EL (cell line): ENCODE measurements around the gene EMD.

ENCODE experiments used
- DNase-seq: peaks from one replicate; pipeline ENCODE4 v3.0.0-alpha.2; 2016

Gene EMD

GRCh38 chrX:154355776-154356140 lies 23.3 kb upstream of the EMD start:
- DNase-seq: no peak

- DNase-seq: no peak
Measured at GRCh38 chrX:154356596-154356995, 22.5 kb upstream of the EMD start.

- DNase-seq: no peak
Measured at GRCh38 chrX:154357205-154357604, 21.9 kb upstream of the EMD start.

- DNase-seq: no peak
Measured at GRCh38 chrX:154358011-154358410, 21.1 kb upstream of the EMD start.

GRCh38 chrX:154358829-154359228 lies 20.3 kb upstream of the EMD start:
- DNase-seq: no peak

- DNase-seq: no peak
Measured at GRCh38 chrX:154359362-154360154, 19.5 kb upstream of the EMD start.

GRCh38 chrX:154360155-154360713 lies 18.9 kb upstream of the EMD start:
- no peak for DNase-seq

- DNase-seq: no peak
Measured at GRCh38 chrX:154362085-154362742, 16.9 kb upstream of the EMD start.

- DNase-seq: no peak
Measured at GRCh38 chrX:154363706-154364439, 15.2 kb upstream of the EMD start.

- DNase-seq: no peak
Measured at GRCh38 chrX:154365052-154365600, 14.0 kb upstream of the EMD start.

GRCh38 chrX:154365997-154366665 lies 13.0 kb upstream of the EMD start:
- DNase-seq: no peak

GRCh38 chrX:154366666-154367055 lies 12.4 kb upstream of the EMD start:
- DNase-seq: no peak

GRCh38 chrX:154367474-154368308 lies 11.4 kb upstream of the EMD start:
- DNase-seq: no peak

- peak; percentile 94 for DNase-seq
Measured at GRCh38 chrX:154368630-154369448, 10.3 kb upstream of the EMD start.

- peak; percentile 94 for DNase-seq
Measured at GRCh38 chrX:154369449-154370299, 9.4 kb upstream of the EMD start.

- DNase-seq: no peak
Measured at GRCh38 chrX:154370300-154371016, 8.6 kb upstream of the EMD start.

- DNase-seq: peak; percentile 92
Measured at GRCh38 chrX:154371017-154371788, 7.9 kb upstream of the EMD start.

- DNase-seq: no peak
Measured at GRCh38 chrX:154371789-154372300, 7.2 kb upstream of the EMD start.
